Adrenal gland (tissue), 12 donors: ENCODE data around the gene APH1A. TPM values are rescaled to one million over a fixed set of nuclear protein-coding genes. Genes with fewer than 3 reads are reported as not detected.

ENCODE experiments used
- DNase-seq, 7 donors: peaks; one replicate each; pipeline ENCODE4 v3.0.0-alpha.2; 2019 to 2020
- H3K27ac ChIP-seq, 5 donors: fragments of 200-600 bp; sonication (generic) in 4 of 5; 1 replicate in 3 of 5; 2 replicates in 2 of 5; pipeline versions ENCODE4 v1.5.1 to v1.8.0; 2016 to 2020; ENCODE audit warnings: mild to moderate bottlenecking in 1 of 5
- H3K27me3 ChIP-seq: fragments of 200-600 bp; 2 replicates; pipeline ENCODE4 v1.8.0; 2021
- H3K36me3 ChIP-seq, 2 donors: fragments of 200-600 bp; replicated peaks in 1 of 2; 1 replicate in 1 of 2; 2 replicates in 1 of 2; pipeline versions ENCODE4 v1.5.1 to v1.8.0; 2018 to 2022
- H3K4me1 ChIP-seq, 2 donors: fragments of 200-600 bp; replicated peaks in 1 of 2; 1 replicate in 1 of 2; 2 replicates in 1 of 2; pipeline versions ENCODE4 v1.5.1 to v1.8.0; 2018 to 2021
- H3K4me3 ChIP-seq, 4 donors: fragments of 200-600 bp; sonication (generic) in 3 of 4; one replicate each; pipeline ENCODE4 v1.5.1; 2016 to 2018
- H3K9me3 ChIP-seq, 3 donors: fragments of 200-600 bp; sonication (generic) in 1 of 3; replicated peaks in 1 of 3; 1 replicate in 2 of 3; 2 replicates in 1 of 3; pipeline versions ENCODE4 v1.5.1 to v1.8.0; 2016 to 2021
- CTCF ChIP-seq, 6 experiments: fragments of 450-650 bp in 4 of 6; fragments of 200-600 bp in 2 of 6; sonication (generic) in 1 of 6; IDR thresholded peaks; 1 replicate in 5 of 6; 2 replicates in 1 of 6; pipeline versions ENCODE4 v1.5.1 to v1.8.0; 2016 to 2021; ENCODE audit warnings: antibody characterized with exemption in 6 of 6, mild to moderate bottlenecking in 2 of 6, moderate library complexity in 1 of 6
- POLR2A ChIP-seq, 2 donors: fragments of 450-650 bp; IDR thresholded peaks; one replicate each; pipeline ENCODE4 v1.6.1; 2017; ENCODE audit warnings: antibody characterized with exemption in 2 of 2, mild to moderate bottlenecking in 2 of 2, moderate library complexity in 1 of 2
- WGBS, 4 donors: extraction: QIAGEN DNeasy Blood & Tissue Kit in 2 of 4; methylation state at CpG; one replicate each; pipeline versions ENCODE4 v1.1.5 to v1.1.7; 2013 to 2017; 5-methylcytosine and 5-hydroxymethylcytosine counted together
- intact Hi-C, 2 donors: fragments of 100-400 bp; cut with DNase I; formaldehyde crosslinking; loops; one replicate each; pipeline versions ENCODE4 v1.14.1 to v1.15.0; 2022 to 2023
- polyA plus RNA-seq, 3 donors: library from polyadenylated mRNA; stranded (reverse); fragments of 200-250 nt in 2 of 3; fragments of 350-450 nt in 1 of 3; fragmentation: Illumina TruSeq in 1 of 3; extraction: RNeasy Lipid Tissue Mini Kit (QIAGEN cat#74804) in 1 of 3; gene quantifications; one replicate each; pipeline ENCODE4 v1.2.3, GENCODE V29; 2013 to 2014
- total RNA-seq, 9 donors: library from RNA; depleted of rRNA in 4 of 9; stranded (reverse); fragments of >200 nt in 4 of 9; fragments of 120-200 nt in 1 of 9; fragmentation: NEBNext Ultra II Directional in 1 of 9; extraction: Animal tissue kit (Norgen Biotek cat#: 25700) in 1 of 9; gene quantifications; one replicate each; pipeline versions ENCODE4 v1.1.0 to v1.2.4, GENCODE V29; 2013 to 2023
- donor health status: healthy with polysubstance abuse.
- donor health status: Bipolar disorder and iron deficiency.
- donor health status: DM: yes; HTN: yes; CAD: no.
- donor health status: DM: no; HTN: no; CAD: no.
- donor health status: DM: no; HTN: no; CAD: no.
- donor health status: DM: yes; HTN: yes; CAD: no.

APH1A gene
- total and polyA plus RNA-seq, 12 donors = 59.4 to 179 (median 114) TPM

GRCh38 chr1:150261367-150261766, 7.4 kb downstream of the APH1A start:
- Histone ChIP-seq H3K27ac (no peak overlapping the region), H3K4me1 (peaks cover 11 to 20% of the 10 kb centered on the region in 2 donors), H3K36me3 (peaks cover 0 to 25% of the 10 kb centered on the region in 2 donors), H3K4me3 (no peak overlapping the region), H3K27me3 (no peaks in the 10 kb centered on the region), H3K9me3 (no peaks in the 10 kb centered on the region)
- no peak for DNase-seq
- 81 to 89% (median 83%) methylated on average over 5 to 6 of the region's 6 CpGs for WGBS, 4 donors
- TF ChIP-seq POLR2A (IDR thresholded peaks at IDR 0.05) (no peak), CTCF (IDR thresholded peaks at IDR 0.05) (no peak)
- intact Hi-C loops = no loop called here

GRCh38 chr1:150259758-150260669, 8.8 kb downstream of the APH1A start:
- H3K36me3 ChIP-seq = peaks cover 0 to 11% of the 10 kb centered on the region in 2 donors
- H3K4me1 ChIP-seq = peaks cover 21 to 24% of the 10 kb centered on the region in 2 donors
- peak in 6 of 7 donors; percentile 68 to 77 (median 74) for DNase-seq
- H3K9me3 ChIP-seq = no peaks in the 10 kb centered on the region
- intact Hi-C loops = no loop called here
- peak overlapping the region in 1 of 4 donors; percentile 29 for H3K4me3 ChIP-seq
- peak overlapping the region in 4 of 5 donors; percentile 3 to 65 (median 43) for H3K27ac ChIP-seq
- WGBS, 4 donors = 14 to 19% (median 16%) methylated on average over 10 to 11 of the region's 11 CpGs
- no peaks in the 10 kb centered on the region for H3K27me3 ChIP-seq
- no peak for TF ChIP-seq CTCF (IDR thresholded peaks at IDR 0.05)
- peak in 1 of 2 donors; percentile 57 for TF ChIP-seq POLR2A (IDR thresholded peaks at IDR 0.05)

GRCh38 chr1:150259217-150259616, 9.6 kb downstream of the APH1A start:
- peaks cover 21 to 24% of the 10 kb centered on the region in 2 donors for H3K4me1 ChIP-seq
- H3K9me3 ChIP-seq = no peaks in the 10 kb centered on the region
- H3K36me3 ChIP-seq = peaks cover 0 to 3% of the 10 kb centered on the region in 2 donors
- intact Hi-C loops = no loop called here
- no peaks in the 10 kb centered on the region for H3K27me3 ChIP-seq
- H3K27ac ChIP-seq = peak overlapping the region in 2 of 5 donors; percentile 39 to 65
- DNase-seq = peak in 2 of 7 donors; percentile 18 to 36
- WGBS, 4 donors = 36 to 58% (median 52%) methylated on average over 4 of the region's 4 CpGs
- no peak overlapping the region for H3K4me3 ChIP-seq
- no peak for TF ChIP-seq POLR2A (IDR thresholded peaks at IDR 0.05)
- no peak for TF ChIP-seq CTCF (IDR thresholded peaks at IDR 0.05)
